GM19328 (cell line): ENCODE results near the gene LIMA1.
"Not testable (repeated sequence)": the region's sequence is repeated elsewhere in the genome, so short reads cannot be mapped to it uniquely, and the experiment has no call there.

ENCODE experiments used
- ATAC-seq: cut with Tn5 transposase; IDR thresholded peaks from one replicate; pipeline ENCODE4 v1.9.1; 2021; ENCODE audit warnings: mild to moderate bottlenecking, moderate library complexity; ENCODE audit not compliant: unreplicated experiment

LIMA1 gene

GRCh38 chr12:50248411-50248810, 34.9 kb downstream of the LIMA1 start:
- ATAC-seq, result no peak

- not testable (repeated sequence) for ATAC-seq
These were observed 35.7 kb downstream of the LIMA1 start for GRCh38 chr12:50247665-50248064.

- no peak for ATAC-seq
These were observed 36.3 kb downstream of the LIMA1 start for GRCh38 chr12:50246873-50247612.

GRCh38 chr12:50246197-50246865, 37.0 kb downstream of the LIMA1 start:
- ATAC-seq, result no peak

- ATAC-seq, result no peak
These were observed 39.8 kb downstream of the LIMA1 start for GRCh38 chr12:50243507-50243906.

GRCh38 chr12:50242751-50243191, 40.5 kb downstream of the LIMA1 start:
- no peak for ATAC-seq

GRCh38 chr12:50241178-50241577, 42.1 kb downstream of the LIMA1 start:
- ATAC-seq, result no peak

- no peak for ATAC-seq
These were observed 42.6 kb downstream of the LIMA1 start for GRCh38 chr12:50240792-50241114.

- ATAC-seq, result no peak
These were observed 43.1 kb downstream of the LIMA1 start for GRCh38 chr12:50240096-50240791.

- ATAC-seq, result no peak
These were observed 43.9 kb downstream of the LIMA1 start for GRCh38 chr12:50239355-50239891.

GRCh38 chr12:50234347-50234746, 49.0 kb downstream of the LIMA1 start:
- no peak for ATAC-seq

- ATAC-seq, result no peak
These were observed 50.5 kb downstream of the LIMA1 start for GRCh38 chr12:50232771-50233209.

- no peak for ATAC-seq
These were observed 51.1 kb downstream of the LIMA1 start for GRCh38 chr12:50232206-50232605.

- ATAC-seq, result no peak
These were observed 52.0 kb downstream of the LIMA1 start for GRCh38 chr12:50231346-50231745.

GRCh38 chr12:50230217-50230616, 53.1 kb downstream of the LIMA1 start:
- ATAC-seq, result no peak

- no peak for ATAC-seq
These were observed 59.2 kb downstream of the LIMA1 start for GRCh38 chr12:50224026-50224692.

- no peak for ATAC-seq
These were observed 61.0 kb downstream of the LIMA1 start for GRCh38 chr12:50222275-50222783.

- no peak for ATAC-seq
These were observed 61.9 kb downstream of the LIMA1 start for GRCh38 chr12:50221228-50222008.

GRCh38 chr12:50220363-50220995, 62.8 kb downstream of the LIMA1 start:
- ATAC-seq, result no peak

GRCh38 chr12:50219544-50219943, 63.8 kb downstream of the LIMA1 start:
- ATAC-seq, result no peak
